ENCODE results near the gene ADAMTS20. TPM values are rescaled to one million over a fixed set of nuclear protein-coding genes. Genes with fewer than 3 reads are reported as not detected.

The ADAMTS20 gene
- total RNA-seq, 1 donor from 2014 or later = 0.19 TPM

- H3K36me3 Mint-ChIP-seq (ENCODE audit: insufficient read depth) = no peaks in the 10 kb centered on the region
- TF ChIP-seq CTCF (IDR thresholded peaks at IDR 0.05; ENCODE audit: unreplicated experiment) = no peak
- DNase-seq (ENCODE audit: low spot score, unreplicated experiment) = no peak
- no peaks in the 10 kb centered on the region for H3K27me3 Mint-ChIP-seq
- H3K4me3 Mint-ChIP-seq (ENCODE audit: low read depth) = no peak overlapping the region
- no peak overlapping the region for H3K27ac Mint-ChIP-seq
- no peaks in the 10 kb centered on the region for H3K9me3 Mint-ChIP-seq (ENCODE audit: low read depth)
- H3K4me1 Mint-ChIP-seq (ENCODE audit: low read depth) = no peaks in the 10 kb centered on the region
Observed at GRCh38 chr12:43312991-43313505, 239.0 kb downstream of the ADAMTS20 start.

GRCh38 chr12:43310596-43310995 lies 241.4 kb downstream of the ADAMTS20 start:
- no peak for DNase-seq (ENCODE audit: low spot score, unreplicated experiment)
- Mint-ChIP-seq H3K27ac (no peak overlapping the region), H3K9me3 (ENCODE audit: low read depth) (no peaks in the 10 kb centered on the region), H3K4me3 (ENCODE audit: low read depth) (no peak overlapping the region), H3K27me3 (no peaks in the 10 kb centered on the region), H3K36me3 (ENCODE audit: insufficient read depth) (no peaks in the 10 kb centered on the region), H3K4me1 (ENCODE audit: low read depth) (no peaks in the 10 kb centered on the region)
- no peak for TF ChIP-seq CTCF (IDR thresholded peaks at IDR 0.05; ENCODE audit: unreplicated experiment)

- H3K27me3 Mint-ChIP-seq = no peaks in the 10 kb centered on the region
- DNase-seq (ENCODE audit: low spot score, unreplicated experiment) = no peak
- H3K4me3 Mint-ChIP-seq (ENCODE audit: low read depth) = no peak overlapping the region
- H3K27ac Mint-ChIP-seq = no peak overlapping the region
- no peaks in the 10 kb centered on the region for H3K36me3 Mint-ChIP-seq (ENCODE audit: insufficient read depth)
- no peak for TF ChIP-seq CTCF (IDR thresholded peaks at IDR 0.05; ENCODE audit: unreplicated experiment)
- no peaks in the 10 kb centered on the region for H3K4me1 Mint-ChIP-seq (ENCODE audit: low read depth)
- H3K9me3 Mint-ChIP-seq (ENCODE audit: low read depth) = no peaks in the 10 kb centered on the region
Observed at GRCh38 chr12:43309959-43310358, 242.0 kb downstream of the ADAMTS20 start.

GRCh38 chr12:43308776-43309175 lies 243.2 kb downstream of the ADAMTS20 start:
- H3K27me3 Mint-ChIP-seq = no peaks in the 10 kb centered on the region
- H3K27ac Mint-ChIP-seq = no peak overlapping the region
- no peak for TF ChIP-seq CTCF (IDR thresholded peaks at IDR 0.05; ENCODE audit: unreplicated experiment)
- H3K4me3 Mint-ChIP-seq (ENCODE audit: low read depth) = no peak overlapping the region
- H3K4me1 Mint-ChIP-seq (ENCODE audit: low read depth) = no peaks in the 10 kb centered on the region
- H3K9me3 Mint-ChIP-seq (ENCODE audit: low read depth) = no peaks in the 10 kb centered on the region
- no peaks in the 10 kb centered on the region for H3K36me3 Mint-ChIP-seq (ENCODE audit: insufficient read depth)
- no peak for DNase-seq (ENCODE audit: low spot score, unreplicated experiment)

- Mint-ChIP-seq H3K27ac (no peak overlapping the region), H3K9me3 (ENCODE audit: low read depth) (no peaks in the 10 kb centered on the region), H3K4me1 (ENCODE audit: low read depth) (no peaks in the 10 kb centered on the region), H3K27me3 (no peaks in the 10 kb centered on the region), H3K4me3 (ENCODE audit: low read depth) (no peak overlapping the region), H3K36me3 (ENCODE audit: insufficient read depth) (no peaks in the 10 kb centered on the region)
- TF ChIP-seq CTCF (IDR thresholded peaks at IDR 0.05; ENCODE audit: unreplicated experiment) = no peak
- no peak for DNase-seq (ENCODE audit: low spot score, unreplicated experiment)
Observed at GRCh38 chr12:43307126-43307525, 244.9 kb downstream of the ADAMTS20 start.
